GM23338 (cell line): Measurements from ENCODE around the gene DENND2A.
"Not testable (repeated sequence)": the region's sequence is repeated elsewhere in the genome, so short reads cannot be mapped to it uniquely, and the experiment has no call there.

ENCODE experiments used
- CREB1 ChIP-seq: fragments of 250-450 bp; sonication (Bioruptor Pico); IDR thresholded peaks from 2 replicates; pipeline ENCODE4 v1.5.0; 2020; ENCODE audit warnings: low read depth, mild to moderate bottlenecking, moderate library complexity
- CTCF ChIP-seq, 2 experiments: fragments of 200-600 bp in 1 of 2; sonication (generic) in 1 of 2; conservative IDR thresholded peaks; 2 replicates each; pipeline versions ENCODE4 v1.5.1 to v1.6.1; 2016 to 2017; ENCODE audit warnings: antibody characterized with exemption in 2 of 2, low read depth in 2 of 2, mild to moderate bottlenecking in 2 of 2, moderate library complexity in 1 of 2
- ETS1 ChIP-seq: IDR thresholded peaks from 2 replicates; pipeline ENCODE4 v1.6.1; 2016; ENCODE audit warnings: antibody characterized with exemption
- EZH2 ChIP-seq: fragments of 200-600 bp; sonication (generic); IDR thresholded peaks from one replicate; pipeline ENCODE4 v1.8.0; 2017; ENCODE audit warnings: antibody characterized with exemption, mild to moderate bottlenecking, low read depth; ENCODE audit not compliant: unreplicated experiment
- EZH2phosphoT487 ChIP-seq: fragments of 200-600 bp; sonication (generic); IDR thresholded peaks from one replicate; pipeline ENCODE4 v1.8.1; 2018; ENCODE audit warnings: antibody characterized with exemption; ENCODE audit not compliant: unreplicated experiment
- POLR2AphosphoS5 ChIP-seq: IDR thresholded peaks from 2 replicates; pipeline ENCODE4 v1.6.1; 2016; ENCODE audit warnings: antibody characterized with exemption, low read depth
- REST ChIP-seq: IDR thresholded peaks from one replicate; pipeline ENCODE4 v1.6.1; 2018; ENCODE audit warnings: antibody characterized with exemption; ENCODE audit not compliant: unreplicated experiment

GRCh38 chr7:140625192-140625558 is 15.4 kb downstream of the DENND2A start:
- TF ChIP-seq CTCF (conservative IDR thresholded peaks at IDR 0.05; ENCODE audit: low read depth in 2 of 2); POLR2AphosphoS5; REST; EZH2phosphoT487; CREB1 (CRISPR knock-in tag); EZH2; ETS1: not testable (repeated sequence)
